Prostate gland (tissue), 2 donors: ENCODE data around the gene UMOD.

Experiments
- POLR2A ChIP-seq: fragments of 450-650 bp; IDR thresholded peaks from one replicate; pipeline ENCODE4 v1.6.1; 2016; ENCODE audit warnings: antibody characterized with exemption, mild to moderate bottlenecking
- POLR2AphosphoS5 ChIP-seq: sonication (generic); formaldehyde crosslinking; IDR thresholded peaks from one replicate; pipeline ENCODE4 v1.6.1; 2017; ENCODE audit warnings: antibody characterized with exemption
- TF ChIP-seq, protein P1 (sequence below), 4 experiments: fragments of 200-600 bp in 2 of 4; fragments of 450-650 bp in 2 of 4; sonication (generic) in 2 of 4; IDR thresholded peaks; 1 replicate in 3 of 4; 2 replicates in 1 of 4; pipeline ENCODE4 v1.5.1; 2016 to 2019; ENCODE audit warnings: antibody characterized with exemption in 4 of 4, mild to moderate bottlenecking in 2 of 4, moderate library complexity in 2 of 4

DNA sequence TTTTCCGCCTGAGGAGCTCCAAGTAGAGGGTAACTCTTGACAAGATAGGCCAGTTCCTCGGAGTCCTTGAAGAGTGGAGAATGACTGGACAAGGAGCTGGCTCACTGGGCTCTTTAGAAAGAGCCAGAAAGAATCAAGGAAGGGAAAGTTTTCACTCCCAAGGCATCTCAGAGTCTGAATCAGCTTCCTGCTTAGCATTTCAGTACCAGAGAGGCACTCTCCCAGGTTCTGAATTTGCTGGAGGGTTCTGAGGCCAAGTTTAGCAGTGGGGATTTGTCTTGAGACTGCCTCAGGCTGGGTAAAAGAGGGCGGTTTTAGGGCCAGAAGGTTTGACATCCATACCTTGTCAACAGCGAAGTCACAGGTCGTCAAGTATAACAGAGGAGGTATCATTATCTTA, 50.7 kb downstream of the UMOD start:
- TF ChIP-seq POLR2A (no peak), POLR2AphosphoS5 (no peak)
- TF ChIP-seq, protein P1, sequence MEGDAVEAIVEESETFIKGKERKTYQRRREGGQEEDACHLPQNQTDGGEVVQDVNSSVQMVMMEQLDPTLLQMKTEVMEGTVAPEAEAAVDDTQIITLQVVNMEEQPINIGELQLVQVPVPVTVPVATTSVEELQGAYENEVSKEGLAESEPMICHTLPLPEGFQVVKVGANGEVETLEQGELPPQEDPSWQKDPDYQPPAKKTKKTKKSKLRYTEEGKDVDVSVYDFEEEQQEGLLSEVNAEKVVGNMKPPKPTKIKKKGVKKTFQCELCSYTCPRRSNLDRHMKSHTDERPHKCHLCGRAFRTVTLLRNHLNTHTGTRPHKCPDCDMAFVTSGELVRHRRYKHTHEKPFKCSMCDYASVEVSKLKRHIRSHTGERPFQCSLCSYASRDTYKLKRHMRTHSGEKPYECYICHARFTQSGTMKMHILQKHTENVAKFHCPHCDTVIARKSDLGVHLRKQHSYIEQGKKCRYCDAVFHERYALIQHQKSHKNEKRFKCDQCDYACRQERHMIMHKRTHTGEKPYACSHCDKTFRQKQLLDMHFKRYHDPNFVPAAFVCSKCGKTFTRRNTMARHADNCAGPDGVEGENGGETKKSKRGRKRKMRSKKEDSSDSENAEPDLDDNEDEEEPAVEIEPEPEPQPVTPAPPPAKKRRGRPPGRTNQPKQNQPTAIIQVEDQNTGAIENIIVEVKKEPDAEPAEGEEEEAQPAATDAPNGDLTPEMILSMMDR (IDR thresholded peaks at IDR 0.05) = no peak
